Effector memory CD8-positive, alpha-beta T cell (primary cell): Measurements from ENCODE around the gene KIF1B.
A peak's percentile ranks its signal among the peaks of the same experiment; 100 is the strongest.
"Not testable (repeated sequence)": the region's sequence is repeated elsewhere in the genome, so short reads cannot be mapped to it uniquely, and the experiment has no call there.

Experiments
- ATAC-seq: fragments of 150-1000 bp; cut with Tn5 transposase; replicated peaks from 2 replicates; pipeline ENCODE4 v1.10.0; 2021; ENCODE audit warnings: mild to moderate bottlenecking, moderate library complexity
- DNase-seq, 3 experiments: peaks; one replicate each; pipeline ENCODE4 v3.0.0; 2021
- H3K27ac Mint-ChIP-seq, 2 donors: one replicate each; pipeline ENCODE4 v1.8.0; 2022; ENCODE audit warnings: mild to moderate bottlenecking in 2 of 2, mixed read lengths in 2 of 2, moderate library complexity in 2 of 2
- H3K27me3 Mint-ChIP-seq, 2 donors: one replicate each; pipeline ENCODE4 v1.8.0; 2022; ENCODE audit warnings: mixed read lengths in 2 of 2
- H3K36me3 Mint-ChIP-seq: one replicate; pipeline ENCODE4 v1.8.0; 2022; ENCODE audit warnings: mild to moderate bottlenecking, moderate library complexity, mixed read lengths; ENCODE audit not compliant: insufficient read depth
- H3K4me1 Mint-ChIP-seq, 2 donors: one replicate each; pipeline ENCODE4 v1.8.0; 2022; ENCODE audit warnings: low read depth in 2 of 2, mixed read lengths in 2 of 2
- H3K4me3 Mint-ChIP-seq, 2 donors: one replicate each; pipeline ENCODE4 v1.8.0; 2022; ENCODE audit warnings: mild to moderate bottlenecking in 2 of 2, mixed read lengths in 2 of 2, moderate library complexity in 2 of 2
- H3K9me3 Mint-ChIP-seq, 2 donors: one replicate each; pipeline ENCODE4 v1.8.0; 2022; ENCODE audit warnings: mixed read lengths in 2 of 2

Gene KIF1B

DNA sequence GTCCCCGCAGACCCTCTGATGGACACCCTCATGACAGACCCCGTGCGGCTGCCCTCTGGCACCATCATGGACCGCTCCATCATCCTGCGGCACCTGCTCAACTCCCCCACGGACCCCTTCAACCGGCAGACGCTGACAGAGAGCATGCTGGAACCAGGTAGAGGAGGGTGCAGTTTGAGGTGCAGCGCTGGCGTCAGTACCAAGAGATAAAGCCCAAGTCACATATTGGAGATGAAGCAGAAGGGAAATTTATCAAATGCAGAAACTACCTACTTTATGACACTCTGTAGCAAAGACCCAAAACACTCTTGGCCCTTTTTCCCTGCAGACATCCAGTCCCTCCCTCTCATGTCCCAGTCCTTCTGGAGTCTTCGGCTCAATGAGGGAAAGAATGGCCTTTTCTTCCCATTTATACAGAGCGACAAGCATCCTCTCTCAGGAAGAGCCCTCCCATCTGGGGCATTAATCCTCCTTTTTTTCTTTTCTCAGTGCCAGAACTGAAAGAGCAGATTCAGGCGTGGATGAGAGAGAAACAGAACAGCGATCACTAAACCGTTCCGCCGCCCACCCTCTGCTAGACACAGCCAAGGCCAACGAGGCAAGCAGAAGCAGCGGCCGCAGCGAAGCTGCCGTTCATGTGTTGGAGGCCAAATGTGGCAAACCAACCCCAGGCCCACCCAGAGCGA lies 30.8 kb upstream of the KIF1B start:
- H3K27ac Mint-ChIP-seq = no peak overlapping the region
- no peaks in the 10 kb centered on the region for H3K9me3 Mint-ChIP-seq
- H3K4me3 Mint-ChIP-seq = no peak overlapping the region
- ATAC-seq (no peak), DNase-seq (no peak)
- no peaks in the 10 kb centered on the region for H3K27me3 Mint-ChIP-seq
- H3K4me1 Mint-ChIP-seq = no peaks in the 10 kb centered on the region
- H3K36me3 Mint-ChIP-seq = peaks cover 28% of the 10 kb centered on the region

- ATAC-seq (no peak), DNase-seq (no peak)
- Mint-ChIP-seq H3K27me3 (no peaks in the 10 kb centered on the region), H3K27ac (no peak overlapping the region), H3K4me3 (no peak overlapping the region), H3K4me1 (no peaks in the 10 kb centered on the region), H3K9me3 (no peaks in the 10 kb centered on the region), H3K36me3 (peaks cover 23% of the 10 kb centered on the region)
Measured at GRCh38 chr1:10181154-10181553, 29.2 kb upstream of the KIF1B start.

- ATAC-seq (no peak), DNase-seq (no peak)
- H3K9me3 Mint-ChIP-seq = no peaks in the 10 kb centered on the region
- no peak overlapping the region for H3K27ac Mint-ChIP-seq
- no peaks in the 10 kb centered on the region for H3K4me1 Mint-ChIP-seq
- H3K36me3 Mint-ChIP-seq = peaks cover 7% of the 10 kb centered on the region
- H3K4me3 Mint-ChIP-seq = no peak overlapping the region
- H3K27me3 Mint-ChIP-seq = no peaks in the 10 kb centered on the region
Measured at GRCh38 chr1:10185759-10186158, 24.6 kb upstream of the KIF1B start.

- ATAC-seq (no peak), DNase-seq (no peak)
- H3K27me3 Mint-ChIP-seq = no peaks in the 10 kb centered on the region
- H3K9me3 Mint-ChIP-seq = no peaks in the 10 kb centered on the region
- H3K4me1 Mint-ChIP-seq = no peaks in the 10 kb centered on the region
- no peak overlapping the region for H3K27ac Mint-ChIP-seq
- H3K36me3 Mint-ChIP-seq = peaks cover 6% of the 10 kb centered on the region
- H3K4me3 Mint-ChIP-seq = no peak overlapping the region
Measured at GRCh38 chr1:10186331-10187025, 23.9 kb upstream of the KIF1B start.

GRCh38 chr1:10187026-10187334 lies 23.4 kb upstream of the KIF1B start:
- ATAC-seq (no peak), DNase-seq (no peak)
- no peaks in the 10 kb centered on the region for H3K27me3 Mint-ChIP-seq
- H3K27ac Mint-ChIP-seq = no peak overlapping the region
- peaks cover 6% of the 10 kb centered on the region for H3K36me3 Mint-ChIP-seq
- H3K4me3 Mint-ChIP-seq = no peak overlapping the region
- H3K4me1 Mint-ChIP-seq = no peaks in the 10 kb centered on the region
- no peaks in the 10 kb centered on the region for H3K9me3 Mint-ChIP-seq

GRCh38 chr1:10188133-10188650 lies 22.2 kb upstream of the KIF1B start:
- Mint-ChIP-seq H3K4me3 (no peak overlapping the region), H3K9me3 (no peaks in the 10 kb centered on the region), H3K36me3 (peaks cover 6% of the 10 kb centered on the region), H3K27me3 (no peaks in the 10 kb centered on the region), H3K4me1 (no peaks in the 10 kb centered on the region), H3K27ac (peak overlapping the region in 1 of 2 donors; percentile 66)
- DNase-seq (no peak), ATAC-seq (no peak)

GRCh38 chr1:10189659-10190058 lies 20.7 kb upstream of the KIF1B start:
- H3K27me3 Mint-ChIP-seq = no peaks in the 10 kb centered on the region
- no peak overlapping the region for H3K27ac Mint-ChIP-seq
- H3K9me3 Mint-ChIP-seq = no peaks in the 10 kb centered on the region
- no peaks in the 10 kb centered on the region for H3K4me1 Mint-ChIP-seq
- H3K36me3 Mint-ChIP-seq = peaks cover 6% of the 10 kb centered on the region
- DNase-seq = no peak
- ATAC-seq = peak; percentile 37
- H3K4me3 Mint-ChIP-seq = no peak overlapping the region

DNA sequence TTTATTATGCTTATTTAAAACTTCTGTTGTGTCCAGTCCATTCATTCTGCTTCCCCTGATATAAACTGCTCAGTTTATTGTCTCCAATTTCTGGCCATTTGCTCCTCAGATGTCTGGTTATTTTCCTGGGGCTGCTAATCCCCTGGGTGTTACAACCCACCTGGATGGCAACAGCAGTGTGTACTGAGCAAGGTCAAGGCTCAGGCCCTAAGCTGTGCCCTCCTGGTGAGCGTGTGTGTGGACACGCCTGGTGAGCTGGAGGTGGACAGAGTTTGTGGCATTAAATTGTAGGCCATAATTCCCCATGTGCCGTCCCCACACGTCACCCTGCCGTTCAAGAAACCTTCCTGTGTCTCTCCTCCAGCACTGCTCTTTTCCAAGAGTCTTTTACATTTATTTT lies 18.1 kb upstream of the KIF1B start:
- no peak overlapping the region for H3K27ac Mint-ChIP-seq
- peaks cover 0 to 7% of the 10 kb centered on the region in 2 donors for H3K27me3 Mint-ChIP-seq
- H3K4me3 Mint-ChIP-seq = no peak overlapping the region
- DNase-seq = no peak
- peaks cover 6% of the 10 kb centered on the region for H3K36me3 Mint-ChIP-seq
- no peaks in the 10 kb centered on the region for H3K9me3 Mint-ChIP-seq
- ATAC-seq = no peak
- H3K4me1 Mint-ChIP-seq = no peaks in the 10 kb centered on the region

DNA sequence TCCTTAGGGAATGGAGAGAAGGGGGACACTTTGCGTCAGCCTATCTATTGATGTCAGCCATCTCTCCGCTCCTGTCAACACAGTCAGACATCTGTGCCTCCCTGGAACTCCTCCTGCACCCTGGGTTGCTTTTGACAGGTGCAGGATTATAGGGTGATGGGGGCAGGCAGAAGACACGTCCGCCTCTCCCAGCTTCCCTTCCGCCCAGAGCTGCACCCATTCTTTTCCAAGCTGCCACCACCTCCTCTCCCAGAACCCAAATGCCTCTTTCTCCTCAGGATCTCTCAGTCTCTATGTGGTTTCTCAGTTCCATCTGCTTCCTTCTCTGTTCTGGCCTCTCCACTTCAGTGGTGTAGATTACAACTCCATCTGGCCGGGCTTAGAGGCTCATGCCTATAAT lies 17.1 kb upstream of the KIF1B start:
- Mint-ChIP-seq H3K36me3 (peaks cover 6% of the 10 kb centered on the region), H3K9me3 (no peaks in the 10 kb centered on the region), H3K27ac (no peak overlapping the region), H3K4me3 (no peak overlapping the region), H3K4me1 (no peaks in the 10 kb centered on the region), H3K27me3 (peaks cover 0 to 12% of the 10 kb centered on the region in 2 donors)
- ATAC-seq = no peak
- DNase-seq = no peak

DNA sequence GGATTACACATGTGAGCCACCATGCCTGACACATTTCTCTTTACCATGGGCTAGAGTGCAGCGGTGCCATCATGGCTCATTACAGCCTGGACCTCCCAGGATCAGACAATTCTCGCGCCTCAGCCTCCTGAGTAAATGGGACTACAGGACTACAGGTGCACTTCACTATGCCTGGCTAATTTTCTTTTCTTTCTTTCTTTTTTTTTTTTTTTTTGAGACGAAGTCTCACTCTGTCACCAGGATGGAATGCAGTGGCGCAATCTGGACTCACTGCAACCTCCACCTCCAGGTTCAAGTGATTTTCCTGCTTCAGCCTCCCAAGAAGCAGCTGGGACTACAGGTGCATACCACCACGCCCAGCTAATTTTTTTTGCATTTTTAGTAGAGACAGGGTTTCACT lies 14.8 kb upstream of the KIF1B start:
- no peak overlapping the region for H3K27ac Mint-ChIP-seq
- ATAC-seq (no peak), DNase-seq (no peak)
- H3K4me3 Mint-ChIP-seq = no peak overlapping the region
- peaks cover 5 to 19% of the 10 kb centered on the region in 2 donors for H3K27me3 Mint-ChIP-seq
- H3K4me1 Mint-ChIP-seq = no peaks in the 10 kb centered on the region
- H3K36me3 Mint-ChIP-seq = peaks cover under 1% of the 10 kb centered on the region
- H3K9me3 Mint-ChIP-seq = no peaks in the 10 kb centered on the region

- Mint-ChIP-seq H3K27me3 (peaks cover 5 to 29% of the 10 kb centered on the region in 2 donors), H3K4me1 (no peaks in the 10 kb centered on the region), H3K36me3 (no peaks in the 10 kb centered on the region), H3K4me3 (no peak overlapping the region), H3K27ac (no peak overlapping the region), H3K9me3 (no peaks in the 10 kb centered on the region)
- no peak for ATAC-seq
- no peak for DNase-seq
Measured at GRCh38 chr1:10196976-10197375, 13.4 kb upstream of the KIF1B start.

- Mint-ChIP-seq H3K9me3 (no peaks in the 10 kb centered on the region), H3K4me3 (no peak overlapping the region), H3K27me3 (peaks cover 5 to 29% of the 10 kb centered on the region in 2 donors), H3K36me3 (no peaks in the 10 kb centered on the region), H3K4me1 (no peaks in the 10 kb centered on the region), H3K27ac (no peak overlapping the region)
- no peak for ATAC-seq
- DNase-seq = no peak
Measured at GRCh38 chr1:10200620-10201019, 9.8 kb upstream of the KIF1B start.

GRCh38 chr1:10204003-10204642 lies 6.2 kb upstream of the KIF1B start:
- no peak overlapping the region for H3K4me3 Mint-ChIP-seq
- no peaks in the 10 kb centered on the region for H3K9me3 Mint-ChIP-seq
- no peak for ATAC-seq
- H3K4me1 Mint-ChIP-seq = peaks cover 0 to under 1% of the 10 kb centered on the region in 2 donors
- no peaks in the 10 kb centered on the region for H3K36me3 Mint-ChIP-seq
- DNase-seq = no peak
- H3K27ac Mint-ChIP-seq = no peak overlapping the region
- H3K27me3 Mint-ChIP-seq = peaks cover 5 to 13% of the 10 kb centered on the region in 2 donors

GRCh38 chr1:10205206-10205605 lies 5.2 kb upstream of the KIF1B start:
- ATAC-seq, H3K9me3 Mint-ChIP-seq, H3K36me3 Mint-ChIP-seq, H3K27ac Mint-ChIP-seq, H3K4me3 Mint-ChIP-seq, H3K4me1 Mint-ChIP-seq, DNase-seq: not testable (repeated sequence)
- H3K27me3 Mint-ChIP-seq = peaks cover 4 to 13% of the 10 kb centered on the region in 2 donors
